HUES64 (cell line): ENCODE measurements around the gene GRIN1.

Experiments
- H3K27ac ChIP-seq: 2 replicates; pipeline ENCODE4 v1.7.0; 2013; ENCODE audit warnings: low read depth, low read length, inconsistent platforms
- H3K27me3 ChIP-seq: 2 replicates; pipeline ENCODE4 v1.6.1; 2013; ENCODE audit warnings: mild to moderate bottlenecking, low read length; ENCODE audit not compliant: insufficient read depth
- H3K36me3 ChIP-seq: 2 replicates; pipeline ENCODE4 v1.6.1; 2013; ENCODE audit warnings: mild to moderate bottlenecking, low read length; ENCODE audit not compliant: insufficient read depth
- H3K4me1 ChIP-seq: 2 replicates; pipeline ENCODE4 v1.6.1; 2013; ENCODE audit warnings: mild to moderate bottlenecking, low read length, moderate library complexity; ENCODE audit not compliant: insufficient read depth
- H3K4me3 ChIP-seq: 2 replicates; pipeline ENCODE4 v1.5.1; 2013; ENCODE audit warnings: mild to moderate bottlenecking, low read length, moderate library complexity
- H3K9ac ChIP-seq: 2 replicates; pipeline ENCODE4 v1.6.1; 2013; ENCODE audit warnings: mild to moderate bottlenecking, low read depth, low read length
- H3K9me3 ChIP-seq: 2 replicates; pipeline ENCODE4 v1.6.1; 2013; ENCODE audit warnings: low read depth, low read length; ENCODE audit not compliant: insufficient read depth
- WGBS: fragments of 150-250, 120-280 bp; methylation state at CpG from one replicate; pipeline ENCODE4 v1.1.7; 2013; ENCODE audit warnings: missing lambda C conversion rate; 5-methylcytosine and 5-hydroxymethylcytosine counted together

Gene GRIN1

GRCh38 chr9:137164370-137165249, 25.7 kb downstream of the GRIN1 start:
- Histone ChIP-seq H3K4me1 (no peaks in the 10 kb centered on the region), H3K36me3 (no peaks in the 10 kb centered on the region), H3K4me3 (no peak overlapping the region), H3K9me3 (no peaks in the 10 kb centered on the region), H3K27me3 (peaks cover 99% of the 10 kb centered on the region), H3K27ac (no peak overlapping the region), H3K9ac (no peak overlapping the region)
- 88% methylated on average over 34 of the region's 34 CpGs for WGBS

GRCh38 chr9:137165250-137165836, 26.4 kb downstream of the GRIN1 start:
- H3K27me3 ChIP-seq, result peaks cover 99% of the 10 kb centered on the region
- H3K9ac ChIP-seq, result no peak overlapping the region
- H3K9me3 ChIP-seq, result no peaks in the 10 kb centered on the region
- H3K27ac ChIP-seq, result no peak overlapping the region
- no peak overlapping the region for H3K4me3 ChIP-seq
- no peaks in the 10 kb centered on the region for H3K36me3 ChIP-seq
- H3K4me1 ChIP-seq, result no peaks in the 10 kb centered on the region
- 88% methylated on average over 32 of the region's 32 CpGs for WGBS

GRCh38 chr9:137166380-137167229, 27.7 kb downstream of the GRIN1 start:
- no peak overlapping the region for H3K4me3 ChIP-seq
- whole genome bisulfite sequencing, result 75% methylated on average over 22 of the region's 22 CpGs
- no peak overlapping the region for H3K9ac ChIP-seq
- no peaks in the 10 kb centered on the region for H3K4me1 ChIP-seq
- H3K27me3 ChIP-seq, result peaks cover 100% of the 10 kb centered on the region
- H3K9me3 ChIP-seq, result no peaks in the 10 kb centered on the region
- no peaks in the 10 kb centered on the region for H3K36me3 ChIP-seq
- no peak overlapping the region for H3K27ac ChIP-seq

DNA sequence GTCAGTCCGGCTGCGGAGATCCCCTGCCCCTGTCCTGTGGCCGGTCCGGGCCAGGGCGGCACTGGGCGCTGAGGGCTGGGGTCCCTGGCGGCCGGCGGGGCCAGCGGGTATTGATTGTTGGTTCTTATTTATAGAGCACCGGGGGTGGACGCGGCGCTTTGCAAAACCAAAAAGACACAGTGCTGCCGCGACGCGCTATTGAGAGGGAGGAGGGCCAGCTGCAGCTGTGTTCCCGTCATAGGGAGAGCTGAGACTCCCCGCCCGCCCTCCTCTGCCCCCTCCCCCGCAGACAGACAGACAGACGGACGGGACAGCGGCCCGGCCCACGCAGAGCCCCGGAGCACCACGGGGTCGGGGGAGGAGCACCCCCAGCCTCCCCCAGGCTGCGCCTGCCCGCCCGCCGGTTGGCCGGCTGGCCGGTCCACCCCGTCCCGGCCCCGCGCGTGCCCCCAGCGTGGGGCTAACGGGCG, 28.4 kb downstream of the GRIN1 start:
- H3K9ac ChIP-seq, result no peak overlapping the region
- H3K36me3 ChIP-seq, result no peaks in the 10 kb centered on the region
- H3K4me1 ChIP-seq, result no peaks in the 10 kb centered on the region
- H3K9me3 ChIP-seq, result no peaks in the 10 kb centered on the region
- peaks cover 97% of the 10 kb centered on the region for H3K27me3 ChIP-seq
- WGBS, result 32% methylated on average over 41 of the region's 44 CpGs
- H3K4me3 ChIP-seq, result no peak overlapping the region
- H3K27ac ChIP-seq, result no peak overlapping the region

DNA sequence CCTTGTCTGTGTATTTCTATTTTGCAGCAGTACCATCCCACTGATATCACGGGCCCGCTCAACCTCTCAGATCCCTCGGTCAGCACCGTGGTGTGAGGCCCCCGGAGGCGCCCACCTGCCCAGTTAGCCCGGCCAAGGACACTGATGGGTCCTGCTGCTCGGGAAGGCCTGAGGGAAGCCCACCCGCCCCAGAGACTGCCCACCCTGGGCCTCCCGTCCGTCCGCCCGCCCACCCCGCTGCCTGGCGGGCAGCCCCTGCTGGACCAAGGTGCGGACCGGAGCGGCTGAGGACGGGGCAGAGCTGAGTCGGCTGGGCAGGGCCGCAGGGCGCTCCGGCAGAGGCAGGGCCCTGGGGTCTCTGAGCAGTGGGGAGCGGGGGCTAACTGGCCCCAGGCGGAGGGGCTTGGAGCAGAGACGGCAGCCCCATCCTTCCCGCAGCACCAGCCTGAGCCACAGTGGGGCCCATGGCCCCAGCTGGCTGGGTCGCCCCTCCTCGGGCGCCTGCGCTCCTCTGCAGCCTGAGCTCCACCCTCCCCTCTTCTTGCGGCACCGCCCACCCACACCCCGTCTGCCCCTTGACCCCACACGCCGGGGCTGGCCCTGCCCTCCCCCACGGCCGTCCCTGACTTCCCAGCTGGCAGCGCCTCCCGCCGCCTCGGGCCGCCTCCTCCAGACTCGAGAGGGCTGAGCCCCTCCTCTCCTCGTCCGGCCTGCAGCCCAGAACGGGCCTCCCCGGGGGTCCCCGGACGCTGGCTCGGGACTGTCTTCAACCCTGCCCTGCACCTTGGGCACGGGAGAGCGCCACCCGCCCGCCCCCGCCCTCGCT, 29.0 kb downstream of the GRIN1 start:
- H3K9ac ChIP-seq, result no peak overlapping the region
- no peaks in the 10 kb centered on the region for H3K36me3 ChIP-seq
- peaks cover 95% of the 10 kb centered on the region for H3K27me3 ChIP-seq
- WGBS, result 9% methylated on average over 57 of the region's 57 CpGs
- H3K27ac ChIP-seq, result no peak overlapping the region
- H3K9me3 ChIP-seq, result no peaks in the 10 kb centered on the region
- no peaks in the 10 kb centered on the region for H3K4me1 ChIP-seq
- peak overlapping the region; percentile 61; the same call in 1 of the 2 replicates for H3K4me3 ChIP-seq

- peak overlapping the region; percentile 61 for H3K4me3 ChIP-seq
- no peaks in the 10 kb centered on the region for H3K36me3 ChIP-seq
- no peak overlapping the region for H3K27ac ChIP-seq
- H3K4me1 ChIP-seq, result no peaks in the 10 kb centered on the region
- 2% methylated on average over 36 of the region's 36 CpGs for WGBS
- peaks cover 95% of the 10 kb centered on the region for H3K27me3 ChIP-seq
- no peaks in the 10 kb centered on the region for H3K9me3 ChIP-seq
- H3K9ac ChIP-seq, result no peak overlapping the region
Measured at GRCh38 chr9:137168573-137168903, 29.6 kb downstream of the GRIN1 start.

DNA sequence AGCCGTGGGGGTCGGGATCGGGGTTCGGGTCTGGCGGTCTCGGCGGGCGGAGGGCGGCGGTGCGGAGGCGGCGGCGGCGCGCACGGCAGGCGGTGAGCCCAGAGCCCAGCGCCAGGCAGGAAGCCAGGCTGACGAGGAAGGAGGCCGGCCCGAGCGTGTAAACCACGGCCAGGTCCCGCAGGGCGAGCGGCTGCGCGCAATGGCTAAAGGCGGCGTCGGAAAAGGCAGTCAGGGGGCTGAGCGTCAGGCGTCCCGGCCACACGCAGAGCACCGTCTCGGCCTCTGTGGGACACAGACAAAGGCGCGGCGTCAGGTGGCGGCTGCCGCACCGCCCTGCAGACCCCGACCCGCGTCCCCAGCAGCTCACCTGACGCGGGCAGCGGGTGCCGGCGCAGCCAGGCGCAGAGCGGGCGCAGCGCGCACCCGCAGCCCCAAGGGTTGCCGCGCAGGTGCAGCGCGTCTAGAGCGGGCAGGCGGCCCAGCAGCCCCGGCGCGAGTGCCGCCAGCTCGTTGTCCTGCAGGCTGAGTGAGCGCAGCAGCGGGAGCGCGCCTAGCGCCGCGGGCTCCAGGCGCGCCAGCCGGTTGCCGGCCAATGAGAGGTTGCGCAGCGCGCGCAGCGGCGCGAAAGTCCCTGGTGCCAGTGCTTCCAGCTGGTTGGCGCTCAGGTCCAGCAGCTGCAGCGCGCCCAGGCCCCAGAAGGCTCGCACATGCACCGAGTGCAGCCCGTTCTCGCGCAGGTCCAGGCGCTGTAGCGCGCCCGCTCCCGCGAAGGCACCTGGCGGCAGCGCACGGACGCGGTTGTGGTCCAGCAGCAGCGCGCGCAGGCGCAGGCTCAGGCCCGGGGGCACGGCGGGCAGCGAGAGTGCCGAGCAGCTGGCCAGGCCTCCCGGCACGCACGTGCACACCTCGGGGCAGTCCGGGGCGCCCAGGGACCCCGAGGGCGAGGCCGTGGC, 30.2 kb downstream of the GRIN1 start:
- Histone ChIP-seq H3K9me3 (no peaks in the 10 kb centered on the region), H3K4me3 (peak overlapping the region; percentile 61), H3K4me1 (no peaks in the 10 kb centered on the region), H3K36me3 (no peaks in the 10 kb centered on the region), H3K27ac (no peak overlapping the region), H3K27me3 (peaks cover 95% of the 10 kb centered on the region), H3K9ac (peak overlapping the region; percentile 8; the same call in 1 of the 2 replicates)
- WGBS, result under 1% methylated on average over 124 of the region's 124 CpGs

- 16% methylated on average over 41 of the region's 41 CpGs for WGBS
- Histone ChIP-seq H3K9ac (peak within 1 kb of the TSS; percentile 8; the same call in 1 of the 2 replicates), H3K9me3 (no peaks in the 10 kb centered on the region)
Measured at GRCh38 chr9:137169896-137170358, 31.0 kb downstream of the GRIN1 start, which contains the start of gene LRRC26. Gene LRRC26 (minus strand): TSS chr9:137170051. CDS start chr9:137169943, 108 bp downstream.

DNA sequence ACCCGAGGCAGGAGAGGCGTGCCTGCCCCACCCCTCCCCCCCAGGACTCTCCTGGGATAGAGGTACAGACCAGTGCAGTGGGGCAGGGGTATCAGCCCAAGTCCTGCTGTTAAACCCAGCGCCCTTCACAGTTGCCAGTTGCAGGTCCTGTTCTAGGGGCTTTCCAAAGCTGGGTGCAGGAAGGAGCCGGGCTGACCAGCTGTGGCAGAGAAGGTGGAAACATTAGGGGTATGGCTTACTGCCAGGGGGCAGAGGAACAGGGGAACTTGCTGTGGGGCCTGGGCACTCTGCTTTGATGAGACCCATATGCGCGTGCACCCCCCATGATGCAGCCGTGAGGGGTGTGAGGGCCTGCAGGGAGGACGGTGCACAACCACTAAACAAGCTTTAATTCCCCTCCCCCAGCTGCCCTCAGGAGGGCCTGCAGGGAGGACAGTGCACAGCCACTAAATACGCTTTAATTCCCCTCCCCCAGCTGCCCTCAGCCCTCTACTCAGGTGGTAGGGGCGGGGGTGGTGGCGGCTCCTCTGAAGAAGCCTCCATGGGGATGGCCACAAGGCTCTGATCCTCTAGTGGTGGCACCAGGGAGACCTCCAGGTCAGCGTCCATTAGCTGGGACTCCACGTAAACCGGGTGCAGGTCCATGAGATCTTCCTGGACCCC, 31.7 kb downstream of the GRIN1 start:
- Histone ChIP-seq H3K9me3 (no peaks in the 10 kb centered on the region), H3K9ac (no peak overlapping the region), H3K27ac (no peak overlapping the region), H3K27me3 (peaks cover 93% of the 10 kb centered on the region), H3K4me3 (no peak overlapping the region; the same call in 1 of the 2 replicates), H3K4me1 (no peaks in the 10 kb centered on the region), H3K36me3 (no peaks in the 10 kb centered on the region)
- WGBS, result 56% methylated on average over 14 of the region's 14 CpGs

More at GRCh38 chr9:137169896-137170358, 31.0 kb downstream of the GRIN1 start, which contains the start of gene LRRC26:
- Histone ChIP-seq H3K4me1 (no peaks in the 10 kb centered on the region), H3K27ac (no peak within 1 kb of the TSS), H3K27me3 (peaks cover 93% of the 10 kb centered on the region), H3K4me3 (peak within 1 kb of the TSS; percentile 61), H3K36me3 (no peaks in the 10 kb centered on the region)
